ENCODE data around the gene TREH.

TREH gene

GRCh38 chr11:118671254-118671653, 8.2 kb downstream of the TREH start:
- Histone ChIP-seq H3K4me1 (ENCODE audit: control insufficient read depth, insufficient read depth, low read length, poor library complexity, severe bottlenecking) (no peaks in the 10 kb centered on the region), H3K9me3 (ENCODE audit: control insufficient read depth, low read length) (no peaks in the 10 kb centered on the region), H3K36me3 (ENCODE audit: control insufficient read depth, insufficient read depth, low read length) (no peaks in the 10 kb centered on the region), H3K27me3 (replicated peaks; ENCODE audit: control insufficient read depth, insufficient read depth, low read length, poor library complexity, severe bottlenecking) (no peaks in the 10 kb centered on the region), H3K27ac (ENCODE audit: insufficient read depth, low read length, poor library complexity, severe bottlenecking) (no peak overlapping the region), H3K4me3 (ENCODE audit: insufficient read depth, low read depth, low read length, poor library complexity, severe bottlenecking) (no peak overlapping the region)
- DNase-seq = no peak

GRCh38 chr11:118670063-118670462, 9.4 kb downstream of the TREH start:
- no peak overlapping the region for H3K4me3 ChIP-seq (ENCODE audit: insufficient read depth, low read depth, low read length, poor library complexity, severe bottlenecking)
- DNase-seq = no peak

GRCh38 chr11:118666371-118666770, 13.1 kb downstream of the TREH start:
- Histone ChIP-seq H3K4me1 (ENCODE audit: control insufficient read depth, insufficient read depth, low read length, poor library complexity, severe bottlenecking) (no peaks in the 10 kb centered on the region), H3K27me3 (replicated peaks; ENCODE audit: control insufficient read depth, insufficient read depth, low read length, poor library complexity, severe bottlenecking) (no peaks in the 10 kb centered on the region), H3K27ac (ENCODE audit: insufficient read depth, low read length, poor library complexity, severe bottlenecking) (no peak overlapping the region), H3K4me3 (ENCODE audit: insufficient read depth, low read depth, low read length, poor library complexity, severe bottlenecking) (no peak overlapping the region), H3K9me3 (ENCODE audit: control insufficient read depth, low read length) (no peaks in the 10 kb centered on the region), H3K36me3 (ENCODE audit: control insufficient read depth, insufficient read depth, low read length) (no peaks in the 10 kb centered on the region)
- no peak for DNase-seq

More at GRCh38 chr11:118670063-118670462, 9.4 kb downstream of the TREH start:
- H3K36me3 ChIP-seq (ENCODE audit: control insufficient read depth, insufficient read depth, low read length) = no peaks in the 10 kb centered on the region
- no peaks in the 10 kb centered on the region for H3K4me1 ChIP-seq (ENCODE audit: control insufficient read depth, insufficient read depth, low read length, poor library complexity, severe bottlenecking)
- H3K27me3 ChIP-seq (replicated peaks; ENCODE audit: control insufficient read depth, insufficient read depth, low read length, poor library complexity, severe bottlenecking) = no peaks in the 10 kb centered on the region
- no peak overlapping the region for H3K27ac ChIP-seq (ENCODE audit: insufficient read depth, low read length, poor library complexity, severe bottlenecking)
- no peaks in the 10 kb centered on the region for H3K9me3 ChIP-seq (ENCODE audit: control insufficient read depth, low read length)

- peaks cover 7% of the 10 kb centered on the region for H3K4me1 ChIP-seq (ENCODE audit: control insufficient read depth, insufficient read depth, low read length, poor library complexity, severe bottlenecking)
- H3K27me3 ChIP-seq (replicated peaks; ENCODE audit: control insufficient read depth, insufficient read depth, low read length, poor library complexity, severe bottlenecking) = no peaks in the 10 kb centered on the region
- no peak for DNase-seq
- H3K4me3 ChIP-seq (ENCODE audit: insufficient read depth, low read depth, low read length, poor library complexity, severe bottlenecking) = no peak overlapping the region
- H3K36me3 ChIP-seq (ENCODE audit: control insufficient read depth, insufficient read depth, low read length) = no peaks in the 10 kb centered on the region
- H3K9me3 ChIP-seq (ENCODE audit: control insufficient read depth, low read length) = no peaks in the 10 kb centered on the region
- no peak overlapping the region for H3K27ac ChIP-seq (ENCODE audit: insufficient read depth, low read length, poor library complexity, severe bottlenecking)
Observed at GRCh38 chr11:118663902-118664301, 15.5 kb downstream of the TREH start.

GRCh38 chr11:118663381-118663780, 16.1 kb downstream of the TREH start:
- H3K27me3 ChIP-seq (replicated peaks; ENCODE audit: control insufficient read depth, insufficient read depth, low read length, poor library complexity, severe bottlenecking) = no peaks in the 10 kb centered on the region
- no peaks in the 10 kb centered on the region for H3K36me3 ChIP-seq (ENCODE audit: control insufficient read depth, insufficient read depth, low read length)
- H3K4me3 ChIP-seq (ENCODE audit: insufficient read depth, low read depth, low read length, poor library complexity, severe bottlenecking) = no peak overlapping the region
- H3K27ac ChIP-seq (ENCODE audit: insufficient read depth, low read length, poor library complexity, severe bottlenecking) = no peak overlapping the region
- no peak for DNase-seq
- peaks cover 7% of the 10 kb centered on the region for H3K4me1 ChIP-seq (ENCODE audit: control insufficient read depth, insufficient read depth, low read length, poor library complexity, severe bottlenecking)
- H3K9me3 ChIP-seq (ENCODE audit: control insufficient read depth, low read length) = no peaks in the 10 kb centered on the region

- H3K27ac ChIP-seq (ENCODE audit: insufficient read depth, low read length, poor library complexity, severe bottlenecking) = no peak overlapping the region
- H3K4me1 ChIP-seq (ENCODE audit: control insufficient read depth, insufficient read depth, low read length, poor library complexity, severe bottlenecking) = peaks cover 7% of the 10 kb centered on the region
- H3K36me3 ChIP-seq (ENCODE audit: control insufficient read depth, insufficient read depth, low read length) = no peaks in the 10 kb centered on the region
- DNase-seq = no peak
- no peaks in the 10 kb centered on the region for H3K27me3 ChIP-seq (replicated peaks; ENCODE audit: control insufficient read depth, insufficient read depth, low read length, poor library complexity, severe bottlenecking)
- no peaks in the 10 kb centered on the region for H3K9me3 ChIP-seq (ENCODE audit: control insufficient read depth, low read length)
- no peak overlapping the region for H3K4me3 ChIP-seq (ENCODE audit: insufficient read depth, low read depth, low read length, poor library complexity, severe bottlenecking)
Observed at GRCh38 chr11:118662401-118663271, 16.8 kb downstream of the TREH start.

GRCh38 chr11:118661425-118662301, 17.8 kb downstream of the TREH start:
- no peak overlapping the region for H3K4me3 ChIP-seq (ENCODE audit: insufficient read depth, low read depth, low read length, poor library complexity, severe bottlenecking)
- no peak for DNase-seq
- peaks cover 7% of the 10 kb centered on the region for H3K4me1 ChIP-seq (ENCODE audit: control insufficient read depth, insufficient read depth, low read length, poor library complexity, severe bottlenecking)
- H3K27ac ChIP-seq (ENCODE audit: insufficient read depth, low read length, poor library complexity, severe bottlenecking) = no peak overlapping the region
- H3K36me3 ChIP-seq (ENCODE audit: control insufficient read depth, insufficient read depth, low read length) = no peaks in the 10 kb centered on the region
- no peaks in the 10 kb centered on the region for H3K27me3 ChIP-seq (replicated peaks; ENCODE audit: control insufficient read depth, insufficient read depth, low read length, poor library complexity, severe bottlenecking)
- no peaks in the 10 kb centered on the region for H3K9me3 ChIP-seq (ENCODE audit: control insufficient read depth, low read length)

- H3K27me3 ChIP-seq (replicated peaks; ENCODE audit: control insufficient read depth, insufficient read depth, low read length, poor library complexity, severe bottlenecking) = no peaks in the 10 kb centered on the region
- no peaks in the 10 kb centered on the region for H3K9me3 ChIP-seq (ENCODE audit: control insufficient read depth, low read length)
- DNase-seq = no peak
- no peak overlapping the region for H3K27ac ChIP-seq (ENCODE audit: insufficient read depth, low read length, poor library complexity, severe bottlenecking)
- peaks cover 7% of the 10 kb centered on the region for H3K4me1 ChIP-seq (ENCODE audit: control insufficient read depth, insufficient read depth, low read length, poor library complexity, severe bottlenecking)
- H3K4me3 ChIP-seq (ENCODE audit: insufficient read depth, low read depth, low read length, poor library complexity, severe bottlenecking) = no peak overlapping the region
- H3K36me3 ChIP-seq (ENCODE audit: control insufficient read depth, insufficient read depth, low read length) = no peaks in the 10 kb centered on the region
Observed at GRCh38 chr11:118660681-118661424, 18.6 kb downstream of the TREH start.

- H3K36me3 ChIP-seq (ENCODE audit: control insufficient read depth, insufficient read depth, low read length) = no peaks in the 10 kb centered on the region
- no peaks in the 10 kb centered on the region for H3K9me3 ChIP-seq (ENCODE audit: control insufficient read depth, low read length)
- H3K4me1 ChIP-seq (ENCODE audit: control insufficient read depth, insufficient read depth, low read length, poor library complexity, severe bottlenecking) = peaks cover 7% of the 10 kb centered on the region
- DNase-seq = no peak
- H3K27ac ChIP-seq (ENCODE audit: insufficient read depth, low read length, poor library complexity, severe bottlenecking) = no peak overlapping the region
- no peaks in the 10 kb centered on the region for H3K27me3 ChIP-seq (replicated peaks; ENCODE audit: control insufficient read depth, insufficient read depth, low read length, poor library complexity, severe bottlenecking)
- H3K4me3 ChIP-seq (ENCODE audit: insufficient read depth, low read depth, low read length, poor library complexity, severe bottlenecking) = no peak overlapping the region
Observed at GRCh38 chr11:118659953-118660680, 19.3 kb downstream of the TREH start.
